ENCODE measurements around the gene PC.

PC gene

DNA sequence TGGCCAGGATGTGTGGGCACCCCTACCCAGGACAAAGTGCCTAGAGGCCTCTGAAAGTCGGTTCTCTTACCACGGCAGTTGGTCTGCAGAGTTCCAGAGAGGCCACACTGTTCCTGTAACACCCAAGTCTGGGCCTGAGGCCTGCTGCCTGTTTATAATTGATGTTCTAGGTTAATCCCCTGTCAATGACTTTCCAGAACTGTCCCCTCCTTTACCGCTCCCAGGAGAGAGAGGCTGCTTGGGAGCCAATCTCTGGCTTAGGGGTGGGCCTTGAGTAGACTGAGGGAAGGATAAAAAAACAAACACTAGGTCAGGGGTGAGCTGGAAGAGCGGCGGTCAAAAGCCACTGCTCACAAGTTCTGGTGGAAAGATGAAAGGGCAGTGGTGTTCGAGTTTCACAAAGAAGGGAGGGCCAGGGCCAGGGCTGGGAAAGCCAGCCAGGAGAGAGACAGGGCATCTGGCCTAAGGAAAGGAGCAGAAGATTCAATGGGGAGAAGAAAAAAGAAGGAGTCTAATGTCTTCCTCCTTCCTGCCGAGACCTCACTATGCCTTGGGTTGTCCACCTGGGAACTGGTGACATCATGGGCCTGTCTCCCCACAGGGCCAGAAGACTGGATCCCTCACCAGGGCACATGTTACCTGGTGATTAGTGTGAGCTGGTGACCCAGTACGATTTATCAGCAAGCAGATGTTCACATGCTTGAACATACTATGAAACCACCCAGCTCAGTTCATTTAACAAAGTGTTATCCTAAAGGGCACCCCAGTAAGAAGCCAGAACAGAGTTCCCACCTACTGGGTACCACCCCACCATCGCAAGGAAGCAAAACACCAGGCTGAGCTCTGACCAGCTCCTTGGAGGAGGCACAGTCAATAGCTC lies 50.2 kb downstream of the PC start:
- DNase-seq: no peak

GRCh38 chr11:66906061-66906733 lies 52.0 kb downstream of the PC start:
- no peak for DNase-seq

GRCh38 chr11:66905631-66906030 lies 52.6 kb downstream of the PC start:
- DNase-seq: no peak

DNA sequence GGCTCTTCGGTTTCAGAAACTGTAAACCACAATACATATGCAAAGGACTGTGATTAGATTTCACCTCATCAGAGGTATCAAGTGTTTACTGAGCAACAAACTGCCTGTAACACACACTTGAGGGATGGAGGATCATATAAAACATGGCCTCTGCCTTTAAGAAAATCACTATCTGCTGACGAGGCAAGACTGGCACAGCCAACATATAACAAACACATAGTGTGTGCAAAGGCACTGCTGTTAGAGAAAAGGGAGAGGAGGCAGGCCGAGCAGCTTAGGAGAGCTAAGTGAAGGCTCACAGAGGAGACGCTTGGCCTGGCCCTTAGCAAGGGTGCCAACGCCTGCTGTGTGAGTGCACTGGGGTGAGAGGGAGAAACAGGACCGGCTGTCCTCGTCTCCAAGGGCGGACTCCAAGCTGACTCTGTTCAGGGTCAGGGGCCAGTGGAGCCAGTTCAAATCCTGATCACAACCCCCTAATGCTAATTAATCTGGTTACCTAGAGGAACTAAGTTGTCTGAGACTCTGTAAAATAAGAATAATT lies 53.1 kb downstream of the PC start:
- DNase-seq: no peak

GRCh38 chr11:66904561-66904960 lies 53.6 kb downstream of the PC start:
- DNase-seq: no peak

GRCh38 chr11:66904055-66904454 lies 54.1 kb downstream of the PC start:
- no peak for DNase-seq

GRCh38 chr11:66902486-66903177 lies 55.6 kb downstream of the PC start:
- no peak for DNase-seq

GRCh38 chr11:66901964-66902390 lies 56.2 kb downstream of the PC start:
- no peak for DNase-seq

DNA sequence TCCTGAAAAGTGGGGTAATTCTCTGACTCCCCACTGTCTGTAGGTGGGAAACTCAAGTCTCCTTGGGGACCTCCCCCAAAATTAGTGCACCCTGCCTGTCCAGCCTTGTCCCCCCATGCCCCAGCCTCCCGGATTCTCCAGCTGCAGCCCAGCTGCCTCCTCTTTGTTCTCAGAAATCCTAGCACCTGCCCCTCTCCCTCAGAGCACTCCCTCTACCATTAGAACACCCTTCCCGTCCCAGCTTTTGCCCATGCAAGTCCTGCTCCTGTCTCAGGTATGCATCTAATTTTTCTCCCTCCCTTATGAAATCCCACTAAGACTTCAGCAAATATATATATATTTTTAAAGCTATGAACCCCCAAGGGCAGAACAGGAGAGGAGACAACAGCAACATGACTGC lies 64.0 kb downstream of the PC start:
- DNase-seq: no peak

DNA sequence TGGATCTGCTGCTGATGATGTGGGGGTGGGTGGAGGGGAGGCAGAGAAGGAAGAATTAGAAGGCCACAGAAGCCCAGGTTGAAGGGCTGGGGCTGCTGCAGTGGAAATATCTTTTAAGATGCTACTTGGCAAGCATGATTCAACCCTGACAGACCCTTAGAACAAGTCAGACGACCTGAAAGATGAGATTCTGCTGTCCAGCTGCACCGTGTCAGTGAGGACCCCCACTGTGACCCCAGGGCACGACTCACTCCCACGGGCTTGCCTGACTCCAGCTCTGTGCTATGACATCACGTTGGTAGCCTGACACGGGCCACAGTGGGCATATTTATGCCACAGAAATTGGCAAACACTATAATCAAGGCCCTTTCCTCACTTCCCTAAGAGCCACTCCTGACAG lies 65.3 kb downstream of the PC start:
- no peak for DNase-seq

DNA sequence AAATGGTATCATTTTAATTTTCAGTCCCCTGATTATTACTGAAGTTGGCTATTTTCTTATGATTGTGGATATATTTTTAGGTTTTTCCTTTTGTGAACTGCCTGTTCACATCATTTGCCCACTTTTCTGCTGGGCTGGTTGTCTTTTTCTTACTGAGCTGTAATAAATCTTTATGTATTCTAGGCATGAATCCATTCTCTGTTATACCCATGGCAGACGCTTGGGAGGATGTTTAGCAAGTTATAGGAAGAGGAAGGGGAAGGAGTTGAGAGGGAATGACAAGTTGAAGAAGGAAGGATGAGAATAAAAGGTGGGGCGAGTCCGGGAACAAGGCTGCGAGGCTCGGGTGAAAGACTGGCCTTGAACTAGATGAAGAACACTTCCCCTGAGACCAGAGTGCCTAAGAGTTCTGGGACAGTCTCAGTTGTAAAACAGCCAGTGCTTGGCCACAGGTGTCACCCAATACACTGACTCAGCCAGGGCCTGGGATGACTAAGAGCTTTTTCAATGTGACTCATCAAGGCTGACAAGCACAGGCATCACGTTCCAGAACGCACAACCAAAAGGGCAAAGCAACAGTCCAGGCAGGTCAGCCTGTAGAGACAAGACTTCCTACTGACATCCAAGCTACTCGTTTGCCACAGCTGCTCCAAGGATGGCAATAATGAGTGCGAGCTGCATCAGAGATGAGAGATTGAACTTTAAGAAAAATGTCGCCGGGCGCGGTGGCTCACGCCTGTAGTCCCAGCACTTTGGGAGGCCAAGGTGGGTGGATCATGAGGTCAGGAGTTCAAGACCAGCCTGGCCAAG lies 66.1 kb downstream of the PC start:
- DNase-seq: no peak

DNA sequence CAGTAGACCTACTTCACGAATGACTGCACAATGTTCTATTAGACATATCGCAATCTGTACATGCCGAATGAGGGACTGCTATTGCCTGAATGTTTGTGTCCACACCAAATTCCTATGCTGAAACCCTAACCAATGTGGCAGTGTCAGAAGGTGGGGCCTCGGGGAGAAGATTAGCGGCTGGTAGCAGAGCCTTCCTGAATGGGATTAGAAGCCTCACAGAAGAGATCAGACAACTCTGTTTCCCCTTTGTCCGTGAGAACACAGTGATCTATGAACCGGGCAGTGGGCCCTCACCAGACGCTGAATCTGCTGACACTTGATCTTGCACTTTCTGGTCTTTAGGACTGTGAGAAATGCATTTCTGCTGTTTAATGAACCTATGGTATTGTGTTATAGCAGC lies 68.2 kb downstream of the PC start:
- no peak for DNase-seq

DNA sequence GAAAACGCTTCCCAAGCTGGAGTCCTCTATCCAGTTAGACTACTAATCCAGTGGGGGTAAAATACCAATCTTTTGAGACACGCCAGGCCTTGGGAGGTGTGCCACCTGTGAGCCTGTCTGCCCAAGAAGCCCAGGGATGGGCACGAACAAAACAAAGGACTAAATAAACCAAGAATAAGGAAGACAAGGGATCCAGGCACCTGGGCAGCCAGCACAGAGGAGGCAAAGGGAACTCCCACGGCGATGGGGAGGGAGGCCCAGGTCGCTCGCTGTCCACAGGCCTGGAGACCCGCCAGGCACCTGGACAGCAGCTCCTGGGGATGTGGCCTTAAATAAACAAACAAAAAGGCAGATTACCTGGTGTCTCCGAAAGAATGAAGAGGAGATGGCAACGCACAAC lies 69.9 kb downstream of the PC start:
- DNase-seq: no peak

DNA sequence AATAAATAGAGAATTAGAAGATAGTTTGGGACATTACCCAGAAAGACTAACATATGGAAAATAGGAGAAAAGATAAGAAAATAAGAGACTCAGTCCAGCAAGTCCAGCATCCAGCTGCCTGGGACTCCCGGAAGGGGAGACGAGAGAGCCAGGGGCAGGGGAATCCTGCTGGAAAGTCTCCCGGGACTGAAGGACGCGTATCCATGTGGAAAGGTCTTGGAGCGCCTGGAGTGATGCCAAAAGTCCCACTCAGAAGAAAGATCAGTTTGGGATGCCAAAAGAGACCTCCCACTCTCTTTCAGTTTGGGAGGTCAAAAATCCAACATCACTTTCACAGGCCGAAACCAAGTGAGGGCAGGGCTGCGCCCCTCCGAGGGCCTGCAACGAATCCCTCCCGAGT lies 70.7 kb downstream of the PC start:
- DNase-seq: no peak

DNA sequence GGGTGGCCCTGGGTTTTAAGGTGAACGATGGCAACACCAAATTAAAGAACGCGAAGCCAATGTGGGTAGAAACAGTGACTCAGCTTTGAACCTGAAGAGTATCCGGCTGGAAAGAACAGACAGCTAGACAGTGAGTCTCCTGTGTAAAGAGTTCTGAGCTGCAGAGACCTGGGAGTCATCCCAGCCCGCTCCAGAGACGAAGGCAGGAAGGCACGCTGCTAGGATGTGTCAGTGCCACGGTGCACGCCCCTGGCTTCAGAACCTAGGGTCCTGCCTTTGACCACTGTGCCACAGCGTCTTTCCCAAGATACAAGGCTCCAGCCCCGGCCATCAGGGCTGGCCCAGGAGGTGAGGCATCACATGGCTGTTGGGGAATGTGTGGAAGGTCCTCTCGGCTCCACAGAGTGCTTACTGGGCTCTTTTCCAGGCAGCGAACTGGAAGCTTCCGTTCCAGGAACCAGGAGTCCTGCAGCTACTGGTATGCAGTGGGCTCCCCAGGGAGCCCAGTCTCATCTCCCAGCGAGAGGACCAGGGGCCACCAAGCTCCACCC lies 71.4 kb downstream of the PC start:
- DNase-seq: no peak

DNA sequence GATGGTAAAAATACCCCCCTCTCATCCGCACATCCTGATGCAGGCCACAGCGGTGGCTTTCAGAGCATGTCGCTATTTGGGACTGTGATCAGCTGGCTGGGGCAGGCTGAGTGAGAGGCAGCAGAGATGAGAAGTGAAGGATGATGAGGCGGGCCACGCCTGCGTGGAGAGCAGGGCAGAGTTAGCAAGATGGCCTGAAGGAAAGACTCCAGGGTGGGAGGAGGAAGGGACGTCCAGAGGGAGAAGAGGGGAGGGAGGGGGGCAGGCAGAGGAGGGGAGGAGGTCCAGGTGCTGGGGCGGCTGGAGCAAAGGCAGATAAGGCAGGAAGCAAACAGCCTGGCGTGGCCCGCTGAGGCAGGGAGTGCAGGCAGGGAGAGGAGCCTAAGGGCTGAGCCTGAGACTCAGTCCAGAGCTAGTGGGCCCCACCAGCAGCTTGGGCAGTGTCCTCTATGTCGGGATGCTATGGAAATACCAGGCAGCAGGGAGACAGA lies 72.2 kb downstream of the PC start:
- no peak for DNase-seq

GRCh38 chr11:66885469-66885868 lies 72.7 kb downstream of the PC start:
- no peak for DNase-seq

DNA sequence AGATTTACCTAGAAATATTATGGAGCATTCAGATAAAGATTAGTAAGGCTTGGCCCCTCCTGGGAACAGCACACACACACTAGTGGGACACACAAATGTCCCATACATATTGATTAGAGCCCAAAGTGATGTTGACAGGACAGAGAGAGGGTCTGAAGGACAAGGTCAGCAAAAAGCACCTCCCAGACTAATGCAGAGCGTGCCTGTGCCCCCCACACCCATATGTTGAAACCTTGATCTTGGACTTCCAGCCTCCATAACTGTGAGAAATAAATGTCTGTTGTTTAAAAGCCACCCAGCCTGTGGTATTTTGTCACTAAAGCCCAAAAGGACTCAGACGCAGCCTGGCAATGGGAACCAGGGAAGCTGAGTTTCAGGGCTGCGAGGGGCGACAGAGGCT lies 73.7 kb downstream of the PC start:
- DNase-seq: no peak

- peak; percentile 17 to 44 (median 31) for DNase-seq
Observed at GRCh38 chr11:66883016-66883965, 74.9 kb downstream of the PC start.

DNA sequence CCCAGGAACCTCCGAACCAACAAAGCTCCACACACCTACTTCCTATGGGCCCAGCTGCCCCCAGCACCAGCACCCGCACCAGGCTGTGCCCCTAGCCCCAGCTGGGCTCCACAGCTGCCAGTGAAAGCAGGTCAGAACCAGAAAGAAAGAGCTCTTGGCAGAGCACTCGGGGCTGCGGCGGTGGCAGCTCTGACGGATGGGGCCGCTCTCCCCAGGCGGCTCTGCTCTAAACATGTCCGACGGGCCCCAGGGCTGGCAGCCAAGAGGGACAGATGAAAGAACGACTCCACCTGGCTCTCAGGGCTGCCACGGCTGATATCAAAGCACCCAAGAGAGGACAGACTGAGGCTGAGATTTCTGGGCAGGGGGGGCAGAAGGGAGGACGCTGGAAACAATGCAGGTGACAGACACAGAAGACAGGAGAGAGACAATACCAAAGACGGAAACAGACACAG lies 75.6 kb downstream of the PC start:
- DNase-seq: no peak

DNA sequence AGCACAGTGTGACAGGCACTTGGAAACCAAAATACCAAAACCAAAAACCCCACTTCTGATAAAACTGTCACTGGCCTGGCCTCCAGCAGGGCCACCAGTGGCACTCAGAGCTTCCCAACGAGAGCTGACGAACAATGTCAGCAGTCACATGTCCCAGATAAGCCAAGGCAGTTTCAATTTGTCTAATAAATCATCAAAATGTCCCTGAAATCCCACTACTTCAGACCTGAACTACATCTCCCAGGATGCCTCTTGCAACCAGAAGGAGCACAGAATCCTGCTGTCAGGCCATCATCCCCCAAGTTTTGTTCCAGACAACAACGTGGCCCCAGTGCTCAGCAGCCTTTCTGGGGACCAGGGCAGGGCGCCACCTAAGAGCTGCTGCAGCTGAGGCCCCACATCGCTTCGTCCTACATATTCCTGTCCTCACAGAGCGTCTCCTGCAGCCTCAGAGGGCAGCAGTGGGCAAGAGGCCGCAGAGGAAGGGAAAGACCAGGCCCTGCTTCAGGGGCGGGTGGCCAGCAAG lies 76.2 kb downstream of the PC start:
- no peak for DNase-seq

Data from activated naive CD4-positive, alpha-beta T cell (primary cell).